Liver (tissue), 3 donors: ENCODE data around the gene ARID3B.

ENCODE experiments used
- HNF4A ChIP-seq, 2 donors: conservative IDR thresholded peaks; 2 replicates each; pipeline ENCODE4 v1.6.1; 2016; ENCODE audit warnings: antibody characterized with exemption in 2 of 2, mild to moderate bottlenecking in 2 of 2
- JUND ChIP-seq, 2 donors: IDR thresholded peaks; 2 replicates each; pipeline ENCODE4 v1.6.1; 2016; ENCODE audit warnings: antibody characterized with exemption in 2 of 2
- RAD21 ChIP-seq, 2 donors: IDR thresholded peaks; 2 replicates each; pipeline ENCODE4 v1.6.1; 2016; ENCODE audit warnings: antibody characterized with exemption in 2 of 2, mild to moderate bottlenecking in 2 of 2
- SP1 ChIP-seq: IDR thresholded peaks from 2 replicates; pipeline ENCODE4 v1.6.1; 2018; ENCODE audit warnings: antibody characterized with exemption, mild to moderate bottlenecking
- TAF1 ChIP-seq: conservative IDR thresholded peaks from 2 replicates; pipeline ENCODE4 v1.6.1; 2016; ENCODE audit warnings: antibody characterized with exemption, mild to moderate bottlenecking
- YY1 ChIP-seq: IDR thresholded peaks from 2 replicates; pipeline ENCODE4 v1.6.1; 2016; ENCODE audit warnings: antibody characterized with exemption, mild to moderate bottlenecking
- TF ChIP-seq, protein P1 (sequence below): fragments of 150-350 bp; IDR thresholded peaks from 2 replicates; pipeline ENCODE4 v1.5.1; 2017; ENCODE audit warnings: improper control_type of control experiment, low read depth, low read length; ENCODE audit not compliant: missing input control
- TF ChIP-seq, protein P2 (sequence below): IDR thresholded peaks from 2 replicates; pipeline ENCODE4 v1.6.1; 2016; ENCODE audit warnings: antibody characterized with exemption
- TF ChIP-seq, protein P3 (sequence below): IDR thresholded peaks from 2 replicates; pipeline ENCODE4 v1.6.1; 2016; ENCODE audit warnings: antibody characterized with exemption
- TF ChIP-seq, protein P4 (sequence below): IDR thresholded peaks from 2 replicates; pipeline ENCODE4 v1.6.1; 2016; ENCODE audit warnings: antibody characterized with exemption
- donor health status: healthy.
- donor health status: healthy.

DNA sequence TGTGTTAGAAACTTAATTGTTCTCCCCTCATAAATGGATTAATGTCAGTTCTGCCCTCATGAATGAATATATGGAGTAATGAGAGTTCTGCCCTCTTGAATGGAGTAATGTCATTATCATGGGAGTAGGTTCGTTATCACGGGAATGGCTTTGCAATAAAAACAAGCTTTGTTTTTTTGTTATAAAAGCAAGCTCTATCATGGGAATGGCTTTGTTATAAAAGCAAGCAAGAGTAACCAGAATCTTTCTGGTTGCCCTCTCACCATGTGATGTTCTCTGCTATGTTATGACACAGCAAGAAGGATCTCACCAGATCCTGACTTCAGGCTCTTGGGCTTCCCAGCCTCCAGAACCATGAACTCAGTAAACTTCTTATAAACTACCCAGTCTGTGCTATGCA, 41.7 kb upstream of the ARID3B start:
- TF ChIP-seq JUND (IDR thresholded peaks at IDR 0.05) (no peak), RAD21 (IDR thresholded peaks at IDR 0.05) (no peak), SP1 (no peak), YY1 (no peak), HNF4A (conservative IDR thresholded peaks at IDR 0.05) (no peak), TAF1 (no peak)
- TF ChIP-seq, protein P1, sequence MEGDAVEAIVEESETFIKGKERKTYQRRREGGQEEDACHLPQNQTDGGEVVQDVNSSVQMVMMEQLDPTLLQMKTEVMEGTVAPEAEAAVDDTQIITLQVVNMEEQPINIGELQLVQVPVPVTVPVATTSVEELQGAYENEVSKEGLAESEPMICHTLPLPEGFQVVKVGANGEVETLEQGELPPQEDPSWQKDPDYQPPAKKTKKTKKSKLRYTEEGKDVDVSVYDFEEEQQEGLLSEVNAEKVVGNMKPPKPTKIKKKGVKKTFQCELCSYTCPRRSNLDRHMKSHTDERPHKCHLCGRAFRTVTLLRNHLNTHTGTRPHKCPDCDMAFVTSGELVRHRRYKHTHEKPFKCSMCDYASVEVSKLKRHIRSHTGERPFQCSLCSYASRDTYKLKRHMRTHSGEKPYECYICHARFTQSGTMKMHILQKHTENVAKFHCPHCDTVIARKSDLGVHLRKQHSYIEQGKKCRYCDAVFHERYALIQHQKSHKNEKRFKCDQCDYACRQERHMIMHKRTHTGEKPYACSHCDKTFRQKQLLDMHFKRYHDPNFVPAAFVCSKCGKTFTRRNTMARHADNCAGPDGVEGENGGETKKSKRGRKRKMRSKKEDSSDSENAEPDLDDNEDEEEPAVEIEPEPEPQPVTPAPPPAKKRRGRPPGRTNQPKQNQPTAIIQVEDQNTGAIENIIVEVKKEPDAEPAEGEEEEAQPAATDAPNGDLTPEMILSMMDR = no peak
- TF ChIP-seq, protein P2, sequence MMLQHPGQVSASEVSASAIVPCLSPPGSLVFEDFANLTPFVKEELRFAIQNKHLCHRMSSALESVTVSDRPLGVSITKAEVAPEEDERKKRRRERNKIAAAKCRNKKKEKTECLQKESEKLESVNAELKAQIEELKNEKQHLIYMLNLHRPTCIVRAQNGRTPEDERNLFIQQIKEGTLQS = no peak
- TF ChIP-seq, protein P3, sequence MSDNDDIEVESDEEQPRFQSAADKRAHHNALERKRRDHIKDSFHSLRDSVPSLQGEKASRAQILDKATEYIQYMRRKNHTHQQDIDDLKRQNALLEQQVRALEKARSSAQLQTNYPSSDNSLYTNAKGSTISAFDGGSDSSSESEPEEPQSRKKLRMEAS = no peak
- TF ChIP-seq, protein P4, sequence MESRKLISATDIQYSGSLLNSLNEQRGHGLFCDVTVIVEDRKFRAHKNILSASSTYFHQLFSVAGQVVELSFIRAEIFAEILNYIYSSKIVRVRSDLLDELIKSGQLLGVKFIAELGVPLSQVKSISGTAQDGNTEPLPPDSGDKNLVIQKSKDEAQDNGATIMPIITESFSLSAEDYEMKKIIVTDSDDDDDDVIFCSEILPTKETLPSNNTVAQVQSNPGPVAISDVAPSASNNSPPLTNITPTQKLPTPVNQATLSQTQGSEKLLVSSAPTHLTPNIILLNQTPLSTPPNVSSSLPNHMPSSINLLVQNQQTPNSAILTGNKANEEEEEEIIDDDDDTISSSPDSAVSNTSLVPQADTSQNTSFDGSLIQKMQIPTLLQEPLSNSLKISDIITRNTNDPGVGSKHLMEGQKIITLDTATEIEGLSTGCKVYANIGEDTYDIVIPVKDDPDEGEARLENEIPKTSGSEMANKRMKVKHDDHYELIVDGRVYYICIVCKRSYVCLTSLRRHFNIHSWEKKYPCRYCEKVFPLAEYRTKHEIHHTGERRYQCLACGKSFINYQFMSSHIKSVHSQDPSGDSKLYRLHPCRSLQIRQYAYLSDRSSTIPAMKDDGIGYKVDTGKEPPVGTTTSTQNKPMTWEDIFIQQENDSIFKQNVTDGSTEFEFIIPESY = no peak
